ENCODE results near the gene ATP2C2.

- TF ChIP-seq CTCF (IDR thresholded peaks at IDR 0.05) (peak; percentile 92 to 99 (median 96)), POLR2A (IDR thresholded peaks at IDR 0.05) (no peak)
Observed at GRCh38 chr16:84511180-84511800, 143.0 kb downstream of the ATP2C2 start.
